Calu3 (cell line): ENCODE data around the gene PHPT1. TPM values are rescaled to one million over a fixed set of nuclear protein-coding genes. Genes with fewer than 3 reads are reported as not detected.

ENCODE experiments used
- BruUV-seq: library from RNA; stranded (reverse); fragments of 400-500 nt; replicated peaks from 2 replicates; lab custom pipeline; 2021; lab: Mats Ljungman, UMichigan
- CTCF ChIA-PET: fragments of 300-600 bp; sonication (Branson Sonifier 250); formaldehyde crosslinking; loops from one replicate; lab custom pipeline; 2022; ENCODE audit warnings: antibody characterized with exemption; lab: Charles Lee
- DNase-seq: peaks from one replicate; pipeline ENCODE4 v3.0.0; 2022
- H3K27ac Mint-ChIP-seq: one replicate; pipeline ENCODE4 v1.8.0; 2022; ENCODE audit warnings: mixed read lengths; ENCODE audit not compliant: unreplicated experiment
- H3K27me3 Mint-ChIP-seq: one replicate; pipeline ENCODE4 v1.8.0; 2022; ENCODE audit warnings: mixed read lengths; ENCODE audit not compliant: unreplicated experiment
- H3K36me3 Mint-ChIP-seq: one replicate; pipeline ENCODE4 v1.8.0; 2022; ENCODE audit warnings: mild to moderate bottlenecking, moderate library complexity, mixed read lengths; ENCODE audit not compliant: insufficient read depth, unreplicated experiment
- H3K4me1 Mint-ChIP-seq: one replicate; pipeline ENCODE4 v1.8.0; 2022; ENCODE audit warnings: mild to moderate bottlenecking, low read depth, mixed read lengths; ENCODE audit not compliant: unreplicated experiment
- H3K4me3 Mint-ChIP-seq: one replicate; pipeline ENCODE4 v1.8.0; 2022; ENCODE audit warnings: mild to moderate bottlenecking, low read depth, moderate library complexity, mixed read lengths; ENCODE audit not compliant: unreplicated experiment
- H3K9me3 Mint-ChIP-seq: one replicate; pipeline ENCODE4 v1.8.0; 2022; ENCODE audit warnings: low read depth, mixed read lengths; ENCODE audit not compliant: unreplicated experiment
- CTCF ChIP-seq: fragments of 200-600 bp; IDR thresholded peaks from one replicate; pipeline ENCODE4 v1.8.0; 2022; ENCODE audit warnings: antibody characterized with exemption; ENCODE audit not compliant: unreplicated experiment
- intact Hi-C: fragments of 100-400 bp; cut with micrococcal nuclease; formaldehyde crosslinking; loops from one replicate; pipeline ENCODE4 v1.10.0; 2022; ENCODE audit not compliant: unreplicated experiment
- total RNA-seq: library from RNA; stranded (reverse); gene quantifications from 2 replicates; pipeline ENCODE4 v1.2.3, GENCODE V29; 2022

PHPT1 gene
- total RNA-seq, 1 experiment from 2014 or later, result 48.7 TPM

- Mint-ChIP-seq H3K4me1 (peaks cover 5% of the 10 kb centered on the region), H3K9me3 (no peaks in the 10 kb centered on the region), H3K36me3 (peaks cover 68% of the 10 kb centered on the region), H3K4me3 (peak overlapping the region; percentile 28), H3K27ac (no peak overlapping the region), H3K27me3 (no peaks in the 10 kb centered on the region)
- no TSS peak for BruUV-seq
- no peak for TF ChIP-seq CTCF
- DNase-seq, result no peak
- CTCF ChIA-PET, result no interaction called here
- intact Hi-C loops, result no loop called here
These were observed 2.7 kb upstream of the PHPT1 start for GRCh38 chr9:136846376-136847087.

- H3K27ac Mint-ChIP-seq, result peak overlapping the region; percentile 98
- no peak for TF ChIP-seq CTCF
- no TSS peak for BruUV-seq
- DNase-seq, result no peak
- no peaks in the 10 kb centered on the region for H3K9me3 Mint-ChIP-seq
- intact Hi-C loops, result no loop called here
- peaks cover 64% of the 10 kb centered on the region for H3K36me3 Mint-ChIP-seq
- peak overlapping the region; percentile 96 for H3K4me3 Mint-ChIP-seq
- CTCF ChIA-PET, result no interaction called here
- H3K27me3 Mint-ChIP-seq, result no peaks in the 10 kb centered on the region
- peaks cover 5% of the 10 kb centered on the region for H3K4me1 Mint-ChIP-seq
These were observed 2.0 kb upstream of the PHPT1 start for GRCh38 chr9:136847088-136847825.

- Mint-ChIP-seq H3K27ac (peak overlapping the region; percentile 98), H3K27me3 (no peaks in the 10 kb centered on the region), H3K4me1 (peaks cover 5% of the 10 kb centered on the region), H3K36me3 (peaks cover 64% of the 10 kb centered on the region), H3K4me3 (peak overlapping the region; percentile 96), H3K9me3 (no peaks in the 10 kb centered on the region)
- intact Hi-C loops, result no loop called here
- DNase-seq, result peak; percentile 86
- no TSS peak for BruUV-seq
- CTCF ChIA-PET, result no interaction called here
- TF ChIP-seq CTCF, result no peak
These were observed 1.3 kb upstream of the PHPT1 start for GRCh38 chr9:136847826-136848392.

- no peaks in the 10 kb centered on the region for H3K27me3 Mint-ChIP-seq
- H3K36me3 Mint-ChIP-seq, result peaks cover 65% of the 10 kb centered on the region
- TF ChIP-seq CTCF, result no peak
- DNase-seq, result peak; percentile 44
- no peaks in the 10 kb centered on the region for H3K9me3 Mint-ChIP-seq
- BruUV-seq, result no TSS peak
- peak overlapping the region; percentile 96 for H3K4me3 Mint-ChIP-seq
- H3K27ac Mint-ChIP-seq, result peak overlapping the region; percentile 98
- intact Hi-C loops, result no loop called here
- H3K4me1 Mint-ChIP-seq, result peaks cover 5% of the 10 kb centered on the region
- CTCF ChIA-PET, result no interaction called here
These were observed 694 bp upstream of the PHPT1 start for GRCh38 chr9:136848393-136849037.
